CD4-positive, CD25-positive, alpha-beta regulatory T cell (primary cell): ENCODE data around the gene RFT1. TPM values are rescaled to one million over a fixed set of nuclear protein-coding genes. Genes with fewer than 3 reads are reported as not detected.

Experiments
- ATAC-seq, 2 donors: fragments of 150-1000 bp; cut with Tn5 transposase; one replicate each; pipeline ENCODE4 v1.10.0; 2021; ENCODE audit warnings: low read depth in 2 of 2, moderate number of reproducible peaks in 2 of 2, moderate library complexity in 1 of 2
- DNase-seq, 3 donors: peaks; one replicate each; pipeline versions ENCODE4 v3.0.0 to v3.0.0-alpha.2; 2012 to 2022; ENCODE audit warnings: mixed read lengths in 1 of 3
- H3K27ac ChIP-seq: one replicate; pipeline ENCODE4 v1.7.0; 2013; ENCODE audit warnings: mild to moderate bottlenecking, low read length; ENCODE audit not compliant: insufficient read depth, poor library complexity, severe bottlenecking
- H3K27me3 ChIP-seq: one replicate; pipeline ENCODE4 v1.7.0; 2013; ENCODE audit warnings: low read length; ENCODE audit not compliant: control insufficient read depth, insufficient read depth
- H3K36me3 ChIP-seq: one replicate; pipeline ENCODE4 v1.7.0; 2013; ENCODE audit warnings: mild to moderate bottlenecking, low read length, moderate library complexity; ENCODE audit not compliant: control insufficient read depth, insufficient read depth
- H3K4me1 ChIP-seq: 2 replicates; pipeline ENCODE4 v1.7.0; 2013; ENCODE audit warnings: mild to moderate bottlenecking, low read length; ENCODE audit not compliant: insufficient read depth, control insufficient read depth, poor library complexity, severe bottlenecking
- H3K4me3 ChIP-seq: one replicate; pipeline ENCODE4 v1.7.0; 2013; ENCODE audit warnings: low read depth, mild to moderate bottlenecking, low read length, moderate library complexity
- H3K9me3 ChIP-seq, 2 experiments: 1 replicate in 1 of 2; 2 replicates in 1 of 2; pipeline ENCODE4 v1.7.0; 2013; ENCODE audit warnings: low read length in 2 of 2, mild to moderate bottlenecking in 1 of 2, moderate library complexity in 1 of 2; ENCODE audit not compliant: control insufficient read depth in 2 of 2
- H3K27ac Mint-ChIP-seq, 3 donors: one replicate each; pipeline ENCODE4 v1.8.0; 2020 to 2022; ENCODE audit warnings: mild to moderate bottlenecking in 3 of 3, mixed read lengths in 3 of 3, moderate library complexity in 2 of 3
- H3K27me3 Mint-ChIP-seq: one replicate; pipeline ENCODE4 v1.8.0; 2022; ENCODE audit warnings: mild to moderate bottlenecking, mixed read lengths
- H3K36me3 Mint-ChIP-seq: one replicate; pipeline ENCODE4 v1.8.0; 2020; ENCODE audit warnings: mixed read lengths
- H3K4me1 Mint-ChIP-seq, 4 donors: one replicate each; pipeline ENCODE4 v1.8.0; 2020 to 2022; ENCODE audit warnings: mixed read lengths in 4 of 4, mild to moderate bottlenecking in 1 of 4
- H3K4me3 Mint-ChIP-seq, 4 donors: one replicate each; pipeline ENCODE4 v1.8.0; 2020 to 2022; ENCODE audit warnings: mild to moderate bottlenecking in 4 of 4, mixed read lengths in 4 of 4, moderate library complexity in 3 of 4
- H3K9me3 Mint-ChIP-seq, 7 donors: one replicate each; pipeline ENCODE4 v1.8.0; 2020 to 2022; ENCODE audit warnings: mixed read lengths in 7 of 7, mild to moderate bottlenecking in 3 of 7, moderate library complexity in 2 of 7
- polyA plus RNA-seq, 4 donors: library from polyadenylated mRNA; unstranded; fragments of 300-500 nt; fragmentation: Illumina TruSeq; gene quantifications; one replicate each; pipeline ENCODE4 v1.2.3, GENCODE V29; 2021
- total RNA-seq: library from RNA; stranded (reverse); gene quantifications from one replicate; pipeline ENCODE4 v1.2.3, GENCODE V29; 2022

RFT1 gene
- total and polyA plus RNA-seq, 5 donors from 2014 or later: 12.9 to 27.6 (median 23.9) TPM

DNA sequence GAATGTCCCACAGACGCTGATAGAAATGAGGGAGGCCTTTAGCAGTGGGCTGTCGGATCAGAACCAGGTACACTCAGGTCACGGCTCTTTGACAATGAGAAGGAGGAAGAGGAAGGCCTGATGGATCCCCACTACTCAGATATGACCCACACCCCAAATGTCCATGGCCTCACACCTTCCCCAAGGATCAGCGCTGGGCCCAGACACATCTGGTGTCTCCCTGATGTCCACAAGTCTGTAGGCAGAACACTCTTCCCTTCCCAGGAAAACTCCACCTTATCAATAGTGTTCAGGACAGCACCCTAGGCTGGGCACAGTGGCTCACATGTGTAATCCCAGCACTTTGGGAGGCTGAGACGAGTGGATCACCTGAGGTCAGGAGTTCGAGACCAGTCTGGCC lies 51.1 kb downstream of the RFT1 start:
- H3K9me3 ChIP-seq: no peaks in the 10 kb centered on the region
- Mint-ChIP-seq H3K36me3 (no peaks in the 10 kb centered on the region), H3K9me3 (peaks cover 0 to 2% (median 0%) of the 10 kb centered on the region in 7 donors), H3K27ac (no peak overlapping the region), H3K4me1 (no peaks in the 10 kb centered on the region), H3K4me3 (no peak overlapping the region), H3K27me3 (no peaks in the 10 kb centered on the region)
- H3K4me1 ChIP-seq: no peaks in the 10 kb centered on the region
- no peak overlapping the region for H3K27ac ChIP-seq
- no peak overlapping the region for H3K4me3 ChIP-seq
- no peak for ATAC-seq
- H3K27me3 ChIP-seq: no peaks in the 10 kb centered on the region
- peaks cover 3% of the 10 kb centered on the region for H3K36me3 ChIP-seq
- no peak for DNase-seq

DNA sequence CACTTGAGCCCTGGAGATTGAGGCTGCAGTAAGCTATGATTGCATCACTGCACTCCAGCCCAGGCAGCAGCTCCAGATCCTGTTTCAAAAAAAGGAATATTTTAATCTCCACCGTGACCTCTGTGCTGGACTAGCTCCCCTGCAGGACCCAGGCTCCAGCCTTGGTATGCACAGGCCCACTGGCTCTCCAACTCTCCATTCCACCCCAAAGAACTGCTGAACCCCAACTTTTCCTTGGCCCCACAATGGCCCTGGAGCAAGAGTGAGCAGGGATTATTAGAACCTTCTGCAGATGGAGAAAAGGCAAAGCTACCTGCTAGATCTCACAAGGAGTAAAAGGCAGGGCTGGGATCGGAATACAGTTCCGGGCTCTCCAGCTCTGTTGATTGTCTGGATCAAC lies 51.6 kb downstream of the RFT1 start:
- H3K27ac ChIP-seq: no peak overlapping the region
- H3K4me1 Mint-ChIP-seq: no peaks in the 10 kb centered on the region
- H3K27me3 Mint-ChIP-seq: no peaks in the 10 kb centered on the region
- H3K36me3 Mint-ChIP-seq: no peaks in the 10 kb centered on the region
- H3K4me3 ChIP-seq: no peak overlapping the region
- DNase-seq: no peak
- ATAC-seq: no peak
- H3K4me3 Mint-ChIP-seq: peak overlapping the region in 1 of 4 donors; percentile 83
- peaks cover 0 to 2% (median 0%) of the 10 kb centered on the region in 7 donors for H3K9me3 Mint-ChIP-seq
- no peaks in the 10 kb centered on the region for H3K9me3 ChIP-seq
- peaks cover under 1% of the 10 kb centered on the region for H3K4me1 ChIP-seq
- no peaks in the 10 kb centered on the region for H3K27me3 ChIP-seq
- H3K27ac Mint-ChIP-seq: no peak overlapping the region
- H3K36me3 ChIP-seq: no peaks in the 10 kb centered on the region

GRCh38 chr3:53077476-53078220 lies 52.6 kb downstream of the RFT1 start:
- no peak overlapping the region for H3K27ac Mint-ChIP-seq
- ATAC-seq (no peak), DNase-seq (no peak)
- Histone ChIP-seq H3K36me3 (no peaks in the 10 kb centered on the region), H3K4me3 (no peak overlapping the region), H3K27ac (no peak overlapping the region), H3K9me3 (no peaks in the 10 kb centered on the region), H3K4me1 (peaks cover 10% of the 10 kb centered on the region), H3K27me3 (no peaks in the 10 kb centered on the region)
- H3K27me3 Mint-ChIP-seq: no peaks in the 10 kb centered on the region
- H3K36me3 Mint-ChIP-seq: no peaks in the 10 kb centered on the region
- peaks cover 0 to 2% (median 0%) of the 10 kb centered on the region in 7 donors for H3K9me3 Mint-ChIP-seq
- no peak overlapping the region for H3K4me3 Mint-ChIP-seq
- peaks cover 0 to 9% (median 2%) of the 10 kb centered on the region in 4 donors for H3K4me1 Mint-ChIP-seq

- Mint-ChIP-seq H3K27ac (peak overlapping the region in 2 of 3 donors; percentile 41 to 55), H3K9me3 (no peaks in the 10 kb centered on the region), H3K4me1 (peaks cover 4 to 22% (median 9%) of the 10 kb centered on the region in 4 donors), H3K27me3 (no peaks in the 10 kb centered on the region), H3K36me3 (no peaks in the 10 kb centered on the region), H3K4me3 (peak overlapping the region in 1 of 4 donors; percentile 44)
- Histone ChIP-seq H3K27me3 (no peaks in the 10 kb centered on the region), H3K36me3 (no peaks in the 10 kb centered on the region), H3K4me1 (peaks cover 19% of the 10 kb centered on the region), H3K27ac (no peak overlapping the region), H3K4me3 (no peak overlapping the region), H3K9me3 (no peaks in the 10 kb centered on the region)
- no peak for DNase-seq
- no peak for ATAC-seq
These were observed 54.5 kb downstream of the RFT1 start for GRCh38 chr3:53075743-53076140.

DNA sequence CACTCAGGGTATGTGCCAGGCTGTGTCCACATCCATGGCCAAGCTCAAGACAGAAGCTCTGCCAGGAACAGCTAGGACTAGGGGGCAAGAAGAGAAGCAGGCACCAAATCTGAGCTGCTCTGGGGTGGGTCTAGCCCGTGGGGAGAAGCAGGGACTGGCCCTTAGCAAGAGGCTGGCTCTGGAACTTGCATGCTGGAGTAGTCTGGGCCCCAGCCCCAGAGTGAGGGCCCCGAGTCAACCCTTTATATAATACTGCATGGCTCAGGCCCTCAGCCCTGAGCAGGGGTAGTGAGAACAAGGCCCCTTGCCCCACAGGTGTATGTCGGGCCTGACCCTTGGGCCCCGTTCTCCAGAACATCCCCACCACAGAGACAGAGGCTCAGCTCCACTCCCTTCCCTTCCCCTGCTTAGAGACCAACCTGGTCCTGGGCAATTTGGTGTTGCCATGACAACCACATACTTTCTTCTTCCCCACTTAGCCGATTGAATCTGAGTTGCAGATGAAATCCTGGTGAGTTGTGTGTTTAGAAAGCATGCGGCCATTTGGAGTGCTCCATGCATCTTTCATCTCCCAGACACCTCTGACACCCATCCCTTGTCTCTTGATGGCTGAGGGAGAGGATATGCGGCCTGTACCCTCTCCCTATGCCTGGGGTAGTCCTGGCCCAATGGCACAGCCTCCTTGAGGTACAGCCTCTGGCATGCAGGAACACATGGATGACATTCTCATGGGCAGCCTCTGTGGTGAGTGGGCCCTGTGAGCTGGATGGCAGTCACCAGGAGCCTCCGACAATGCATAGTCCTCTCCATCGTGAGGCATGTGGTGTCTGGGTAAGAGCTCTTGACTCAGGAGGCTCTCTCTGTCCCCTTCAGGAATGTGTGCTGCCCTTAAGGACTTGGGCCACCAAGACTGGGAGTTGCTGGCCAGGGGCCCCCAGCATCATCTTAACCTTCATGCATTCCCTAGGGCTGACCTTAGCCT lies 55.2 kb downstream of the RFT1 start:
- no peak for ATAC-seq
- Mint-ChIP-seq H3K36me3 (no peaks in the 10 kb centered on the region), H3K27ac (peak overlapping the region in 1 of 3 donors; percentile 55), H3K4me1 (peaks cover 4 to 22% (median 9%) of the 10 kb centered on the region in 4 donors), H3K27me3 (peaks cover 1% of the 10 kb centered on the region), H3K9me3 (no peaks in the 10 kb centered on the region), H3K4me3 (peak overlapping the region in 3 of 4 donors; percentile 7 to 66 (median 39))
- no peaks in the 10 kb centered on the region for H3K36me3 ChIP-seq
- H3K9me3 ChIP-seq: no peaks in the 10 kb centered on the region
- H3K27ac ChIP-seq: no peak overlapping the region
- no peak for DNase-seq
- no peaks in the 10 kb centered on the region for H3K27me3 ChIP-seq
- no peak overlapping the region for H3K4me3 ChIP-seq
- peaks cover 19% of the 10 kb centered on the region for H3K4me1 ChIP-seq

GRCh38 chr3:53074366-53074696 lies 55.9 kb downstream of the RFT1 start:
- H3K4me3 Mint-ChIP-seq: peak overlapping the region; percentile 41 to 74 (median 69)
- Histone ChIP-seq H3K9me3 (no peaks in the 10 kb centered on the region), H3K4me1 (peaks cover 19% of the 10 kb centered on the region), H3K4me3 (no peak overlapping the region), H3K27ac (no peak overlapping the region), H3K27me3 (no peaks in the 10 kb centered on the region), H3K36me3 (no peaks in the 10 kb centered on the region)
- H3K9me3 Mint-ChIP-seq: no peaks in the 10 kb centered on the region
- no peaks in the 10 kb centered on the region for H3K36me3 Mint-ChIP-seq
- H3K27ac Mint-ChIP-seq: peak overlapping the region in 1 of 3 donors; percentile 85
- H3K27me3 Mint-ChIP-seq: peaks cover 4% of the 10 kb centered on the region
- DNase-seq: no peak
- no peak for ATAC-seq
- H3K4me1 Mint-ChIP-seq: peaks cover 4 to 22% (median 10%) of the 10 kb centered on the region in 4 donors

- Histone ChIP-seq H3K27me3 (no peaks in the 10 kb centered on the region), H3K27ac (peak overlapping the region; percentile 79), H3K36me3 (no peaks in the 10 kb centered on the region), H3K4me1 (peaks cover 19% of the 10 kb centered on the region), H3K4me3 (no peak overlapping the region), H3K9me3 (no peaks in the 10 kb centered on the region)
- ATAC-seq (no peak), DNase-seq (no peak)
- Mint-ChIP-seq H3K27ac (peak overlapping the region; percentile 94 to 98 (median 95)), H3K27me3 (peaks cover 4% of the 10 kb centered on the region), H3K4me1 (peaks cover 4 to 22% (median 11%) of the 10 kb centered on the region in 4 donors), H3K9me3 (no peaks in the 10 kb centered on the region), H3K36me3 (no peaks in the 10 kb centered on the region), H3K4me3 (peak overlapping the region; percentile 91 to 95 (median 92))
These were observed 56.5 kb downstream of the RFT1 start for GRCh38 chr3:53073553-53074365.
